ENCODE results near the gene HIVEP1.

Gene HIVEP1

GRCh38 chr6:12182676-12183075 is 170.6 kb downstream of the HIVEP1 start:
- TF ChIP-seq CTCF (IDR thresholded peaks at IDR 0.05; ENCODE audit: borderline replicate concordance, control extremely low read depth, extremely low read depth, insufficient read depth, missing control alignments) = no peak
- in situ Hi-C loops (cut with MboI; ENCODE audit: low sequenced_read_pairs, unreplicated experiment) = no loop called here
- DNase-seq (ENCODE audit: low spot score) = no peak

DNA sequence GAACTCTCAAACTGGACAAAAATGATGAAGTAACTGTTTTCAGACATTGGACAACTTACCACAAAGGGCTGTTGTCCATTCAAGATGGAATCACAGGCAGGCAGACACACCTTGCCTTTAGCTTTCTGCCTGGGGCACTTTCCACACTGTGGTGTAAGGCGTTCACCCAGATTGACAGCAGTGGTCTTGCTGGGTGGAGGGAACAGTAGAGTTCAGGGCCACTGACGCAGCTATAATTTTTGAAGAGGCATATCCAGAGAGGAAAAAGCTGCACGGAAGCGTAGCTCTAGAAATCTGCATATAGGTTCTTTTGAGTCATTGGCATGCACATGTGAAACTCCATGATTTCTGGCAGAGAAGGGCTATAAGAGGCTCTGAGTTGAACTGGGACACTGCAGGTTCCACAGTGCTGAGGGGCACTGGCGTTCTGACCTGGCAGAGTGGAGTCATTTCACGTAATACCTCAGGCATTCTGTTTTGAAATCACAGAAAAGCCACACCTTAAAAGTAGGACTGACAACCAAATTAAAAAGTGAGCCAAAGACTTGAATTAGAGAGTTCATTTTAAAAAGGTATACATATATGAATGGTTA is 173.1 kb downstream of the HIVEP1 start:
- in situ Hi-C loops (cut with MboI; ENCODE audit: low sequenced_read_pairs, unreplicated experiment) = no loop called here
- no peak for DNase-seq (ENCODE audit: low spot score)
- no peak for TF ChIP-seq CTCF (IDR thresholded peaks at IDR 0.05; ENCODE audit: borderline replicate concordance, control extremely low read depth, extremely low read depth, insufficient read depth, missing control alignments)

DNA sequence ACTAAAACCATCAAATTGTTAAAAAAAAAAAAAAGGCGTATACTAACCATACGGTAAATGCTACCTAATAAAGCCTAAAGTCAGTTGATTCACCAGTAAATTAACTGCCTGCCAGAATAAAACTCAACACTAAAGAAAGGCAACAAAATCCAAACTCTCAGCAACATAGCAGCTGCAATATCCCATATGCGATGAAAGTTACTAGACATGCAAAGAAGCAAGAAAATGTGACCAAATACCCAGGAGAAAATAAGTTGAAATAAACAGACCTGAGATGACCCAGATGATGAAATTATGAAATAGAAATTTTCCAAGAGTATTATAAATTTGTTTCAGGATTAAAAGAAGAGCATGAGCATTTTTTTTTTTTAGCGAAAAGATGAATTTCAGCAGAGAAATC is 174.4 kb downstream of the HIVEP1 start:
- no peak for DNase-seq (ENCODE audit: low spot score)
- in situ Hi-C loops (cut with MboI; ENCODE audit: low sequenced_read_pairs, unreplicated experiment) = no loop called here
- no peak for TF ChIP-seq CTCF (IDR thresholded peaks at IDR 0.05; ENCODE audit: borderline replicate concordance, control extremely low read depth, extremely low read depth, insufficient read depth, missing control alignments)

DNA sequence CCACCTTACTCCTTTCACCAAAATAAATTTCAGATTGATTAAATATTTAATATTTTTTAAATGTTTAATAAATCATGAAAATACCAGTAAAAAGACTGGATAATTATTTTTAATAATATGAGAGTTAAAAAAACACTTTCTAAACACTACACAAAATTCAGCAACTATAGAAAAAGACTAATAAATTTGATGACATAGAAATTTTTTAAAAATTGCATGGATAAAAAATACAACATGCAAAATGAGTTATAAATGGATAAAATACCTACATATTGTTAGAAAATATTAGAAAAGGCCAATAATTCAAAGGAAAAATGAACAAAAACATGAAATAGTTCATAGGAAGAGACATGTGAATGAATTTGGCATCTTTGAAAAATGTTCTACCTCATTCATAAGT is 177.0 kb downstream of the HIVEP1 start:
- DNase-seq (ENCODE audit: low spot score) = no peak
- in situ Hi-C loops (cut with MboI; ENCODE audit: low sequenced_read_pairs, unreplicated experiment) = no loop called here

GRCh38 chr6:12189661-12190060 is 177.5 kb downstream of the HIVEP1 start:
- in situ Hi-C loops (cut with MboI; ENCODE audit: low sequenced_read_pairs, unreplicated experiment) = no loop called here
- TF ChIP-seq CTCF (IDR thresholded peaks at IDR 0.05; ENCODE audit: borderline replicate concordance, control extremely low read depth, extremely low read depth, insufficient read depth, missing control alignments) = no peak

More for the DNA sequence above, 177.0 kb downstream of the HIVEP1 start:
- TF ChIP-seq CTCF (IDR thresholded peaks at IDR 0.05; ENCODE audit: borderline replicate concordance, control extremely low read depth, extremely low read depth, insufficient read depth, missing control alignments) = no peak

DNA sequence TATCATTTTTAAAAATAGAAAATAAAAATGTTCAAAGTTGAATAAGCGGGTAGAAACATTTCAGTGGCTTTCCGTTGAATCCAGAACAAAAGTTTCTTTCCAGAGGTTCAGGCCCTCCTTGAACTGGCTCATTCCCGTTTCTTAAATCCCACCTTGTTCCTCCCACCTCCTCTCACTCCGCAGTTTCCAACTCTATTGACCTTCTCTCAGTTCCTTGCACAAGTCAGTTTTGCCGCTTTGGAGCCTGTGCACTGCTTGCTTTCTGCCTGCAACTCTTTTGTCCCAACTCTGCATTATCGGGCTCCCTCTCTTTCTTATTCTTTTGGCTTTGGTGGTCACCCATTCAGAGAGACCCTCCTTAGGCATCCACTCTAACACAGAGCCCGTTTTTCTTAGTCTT is 178.1 kb downstream of the HIVEP1 start:
- no peak for TF ChIP-seq CTCF (IDR thresholded peaks at IDR 0.05; ENCODE audit: borderline replicate concordance, control extremely low read depth, extremely low read depth, insufficient read depth, missing control alignments)
- DNase-seq (ENCODE audit: low spot score) = no peak
- in situ Hi-C loops (cut with MboI; ENCODE audit: low sequenced_read_pairs, unreplicated experiment) = no loop called here

More at GRCh38 chr6:12189661-12190060, 177.5 kb downstream of the HIVEP1 start:
- no peak for DNase-seq (ENCODE audit: low spot score)
